ENCODE results near the gene SBNO2. TPM values are rescaled to one million over a fixed set of nuclear protein-coding genes. Genes with fewer than 3 reads are reported as not detected.

SBNO2 gene
- total RNA-seq, 2 experiments from 2014 or later: 26.6 to 43.3 TPM

- Histone ChIP-seq H3K79me2 (ENCODE audit: insufficient read depth, low read depth, low read length) (no peaks in the 10 kb centered on the region), H3K4me2 (ENCODE audit: low read length) (peak overlapping the region; percentile 99), H3K4me1 (ENCODE audit: insufficient read depth, low read length, poor library complexity, severe bottlenecking) (peaks cover 34% of the 10 kb centered on the region), H3K36me3 (ENCODE audit: insufficient read depth, low read length) (no peaks in the 10 kb centered on the region), H4K20me1 (ENCODE audit: insufficient read depth, low read length) (no peaks in the 10 kb centered on the region), H2AFZ (ENCODE audit: low read length) (peak overlapping the region; percentile 16; the same call in 1 of the 2 replicates), H3K4me3 (ENCODE audit: low read depth, low read length, poor library complexity, severe bottlenecking) (peak overlapping the region; percentile 71), H3K27ac (ENCODE audit: low read depth, low read length, poor library complexity, severe bottlenecking) (peak overlapping the region; percentile 85), H3K9me3 (ENCODE audit: low read length) (no peaks in the 10 kb centered on the region), H3K9me2 (ENCODE audit: insufficient read depth, low read length) (no peaks in the 10 kb centered on the region)
- intact Hi-C loops (cut with micrococcal nuclease; ENCODE audit: unreplicated experiment): loop anchor here (2.0 to 5.0 kb wide), 2 partner anchors 39 to 107 kb away; partner anchors contain the start of genes ATP5F1D and SBNO2
- DNase-seq (ENCODE audit: low spot score): peak; percentile 93
- CTCF ChIA-PET (ENCODE audit: unreplicated experiment): interaction anchor here (0.5 kb wide), 1 partner anchor 20 kb away, joined by 12 read pairs; no protein-coding TSS in a partner anchor
- no peak for TF ChIP-seq EZH2phosphoT487 (IDR thresholded peaks at IDR 0.05; ENCODE audit: borderline replicate concordance, low read depth, low read length)
- no peak for TF ChIP-seq CTCF (conservative IDR thresholded peaks at IDR 0.05; ENCODE audit: low read length)
- no TSS peak for BruUV-seq (replicated peaks)
- POLR2A ChIA-PET: interaction anchor here (0.9 kb wide), 1 partner anchor 66 kb away, joined by 3 read pairs; no protein-coding TSS in a partner anchor
These were observed 40.6 kb downstream of the SBNO2 start for GRCh38 chr19:1133471-1133929.

- Histone ChIP-seq H3K9me3 (ENCODE audit: low read length) (no peaks in the 10 kb centered on the region), H3K27ac (ENCODE audit: low read depth, low read length, poor library complexity, severe bottlenecking) (peak overlapping the region; percentile 85), H3K4me1 (ENCODE audit: insufficient read depth, low read length, poor library complexity, severe bottlenecking) (peaks cover 34% of the 10 kb centered on the region), H3K79me2 (ENCODE audit: insufficient read depth, low read depth, low read length) (no peaks in the 10 kb centered on the region), H2AFZ (ENCODE audit: low read length) (peak overlapping the region; percentile 35; the same call in 1 of the 2 replicates), H4K20me1 (ENCODE audit: insufficient read depth, low read length) (no peaks in the 10 kb centered on the region), H3K4me3 (ENCODE audit: low read depth, low read length, poor library complexity, severe bottlenecking) (peak overlapping the region; percentile 71), H3K9me2 (ENCODE audit: insufficient read depth, low read length) (no peaks in the 10 kb centered on the region), H3K4me2 (ENCODE audit: low read length) (peak overlapping the region; percentile 99), H3K36me3 (ENCODE audit: insufficient read depth, low read length) (0 out of 2 replicates have a peak, but pooled peaks cover 3% of the 10 kb centered on the region)
- no TSS peak for BruUV-seq (replicated peaks)
- TF ChIP-seq EZH2phosphoT487 (IDR thresholded peaks at IDR 0.05; ENCODE audit: borderline replicate concordance, low read depth, low read length) (no peak), CTCF (conservative IDR thresholded peaks at IDR 0.05; ENCODE audit: low read length) (no peak)
- peak; percentile 38 for DNase-seq (ENCODE audit: low spot score)
- POLR2A ChIA-PET: no interaction called here
- intact Hi-C loops (cut with micrococcal nuclease; ENCODE audit: unreplicated experiment): loop anchor here (2.0 to 5.0 kb wide), 2 partner anchors 40 to 108 kb away; partner anchors contain the start of genes ATP5F1D and SBNO2
- CTCF ChIA-PET (ENCODE audit: unreplicated experiment): interaction anchor here (0.5 kb wide), 1 partner anchor 19 kb away, joined by 12 read pairs; no protein-coding TSS in a partner anchor
These were observed 41.3 kb downstream of the SBNO2 start for GRCh38 chr19:1132552-1133383.
